ENCODE results near the gene DCP1A. TPM values are rescaled to one million over a fixed set of nuclear protein-coding genes. Genes with fewer than 3 reads are reported as not detected.

Gene DCP1A
- total and polyA plus RNA-seq, 2 of the 13 experiments (the other 11 are each of a cell fraction or from before 2014, with no cell fraction given), result 14.2 to 41.2 TPM

- ChIA-PET CTCF (ENCODE audit: low intra/inter-chr PET ratio, low total read pairs) (no interaction called here), POLR2A (interaction anchor here (1.1 to 1.3 kb wide), 2 partner anchors 14 to 109 kb away, joined by 4 read pairs; partner anchors contain the start of gene DCP1A)
- H3K36me3 ChIP-seq (replicated peaks in 1 of 2; ENCODE audit: control insufficient read depth in 1 of 2, insufficient read depth in 2 of 2, low read length in 2 of 2), result peaks cover 58 to 76% of the 10 kb centered on the region in 2 experiments
- H3K9ac ChIP-seq (ENCODE audit: insufficient read depth, low read depth, low read length), result no peak overlapping the region
- no peaks in the 10 kb centered on the region for H3K27me3 ChIP-seq (ENCODE audit: control insufficient read depth in 1 of 2, insufficient read depth in 2 of 2, low read length in 2 of 2)
- H3K4me2 ChIP-seq (ENCODE audit: low read depth, low read length), result peak overlapping the region; percentile 26; the same call in 1 of the 2 replicates
- DNase-seq (ENCODE audit: low spot score), result peak; percentile 80
- no peaks in the 10 kb centered on the region for H3K9me3 ChIP-seq (ENCODE audit: low read length)
- peak overlapping the region; percentile 52 for H3K27ac ChIP-seq (ENCODE audit: extremely low read length, insufficient read depth, low read length)
- in situ Hi-C loops (cut with HindIII; ENCODE audit: extremely low pct_ligation_motif_present, low pct_unique_long_range_greater_than_20kb), result no loop called here
- no peak overlapping the region for H3K4me3 ChIP-seq (replicated peaks in 1 of 3; ENCODE audit: insufficient read depth in 1 of 3, low read depth in 2 of 3, low read length in 3 of 3)
- 100% methylated on average over 3 of the region's 6 CpGs for WGBS (ENCODE audit: low lambda C conversion rate)
- intact Hi-C loops (cut with micrococcal nuclease; ENCODE audit: unreplicated experiment), result no loop called here
- H2AFZ ChIP-seq (ENCODE audit: low read length), result no peak overlapping the region
- BruUV-seq (replicated peaks), result no TSS peak
- H3K4me1 ChIP-seq (ENCODE audit: insufficient read depth, low read length), result peaks cover 44% of the 10 kb centered on the region
- peaks cover 21% of the 10 kb centered on the region for H3K79me2 ChIP-seq (ENCODE audit: insufficient read depth, low read length)
- peaks cover 14% of the 10 kb centered on the region; the same call in 1 of the 2 replicates for H4K20me1 ChIP-seq (ENCODE audit: insufficient read depth, low read length)
- ATAC-seq, result peak; percentile 43
- FAIRE-seq, result no peak
- TF ChIP-seq ZNF775 (CRISPR knock-in tag; IDR thresholded peaks at IDR 0.05; ENCODE audit: borderline replicate concordance) (no peak), POLR2G (IDR thresholded peaks at IDR 0.05; ENCODE audit: low read depth, low read length) (peak; percentile 46; the same call in 1 of the 2 replicates), EP300 (IDR thresholded peaks at IDR 0.05; ENCODE audit: low read depth in 2 of 2, low read length in 2 of 2) (peak in 1 of 2 experiments; percentile 6; a peak in 1 of 4 replicates), EP300 (CRISPR knock-in tag; IDR thresholded peaks at IDR 0.05; ENCODE audit: borderline replicate concordance) (no peak), ZNF431 (CRISPR knock-in tag; IDR thresholded peaks at IDR 0.05; ENCODE audit: borderline replicate concordance, low read depth) (no peak), PCBP1 (IDR thresholded peaks at IDR 0.05; ENCODE audit: borderline replicate concordance, low read depth, low read length) (no peak), FOSL2 (CRISPR knock-in tag; IDR thresholded peaks at IDR 0.05) (peak; percentile 75), ONECUT2 (CRISPR knock-in tag; IDR thresholded peaks at IDR 0.05) (no peak), NCOA2 (CRISPR knock-in tag; IDR thresholded peaks at IDR 0.05) (0 out of 2 replicates have a peak, but pooled peaks have one; percentile 35), SPEN (CRISPR knock-in tag; IDR thresholded peaks at IDR 0.05; ENCODE audit: low read depth) (no peak), IKZF4 (CRISPR knock-in tag; IDR thresholded peaks at IDR 0.05; ENCODE audit: borderline replicate concordance, low read depth, not compliant biosample characterization) (no peak), ZNF337 (CRISPR knock-in tag; IDR thresholded peaks at IDR 0.05; ENCODE audit: borderline replicate concordance, low read depth) (no peak), KAT8 (CRISPR knock-in tag; IDR thresholded peaks at IDR 0.05) (peak; percentile 55), ZBTB3 (CRISPR knock-in tag; IDR thresholded peaks at IDR 0.05; ENCODE audit: borderline replicate concordance, low read depth) (no peak), MEIS2 (CRISPR knock-in tag; IDR thresholded peaks at IDR 0.05) (no peak), SOX13 (IDR thresholded peaks at IDR 0.05) (no peak), SOX13 (CRISPR knock-in tag; conservative IDR thresholded peaks at IDR 0.05 in 1 of 2, IDR thresholded peaks at IDR 0.05 in 1 of 2) (peak in 1 of 2 experiments; percentile 43; a peak in 1 of 4 replicates), HHEX (CRISPR knock-in tag; IDR thresholded peaks at IDR 0.05) (no peak), ZNF883 (CRISPR knock-in tag; IDR thresholded peaks at IDR 0.05; ENCODE audit: not compliant biosample characterization) (no peak), BRF2 (CRISPR knock-in tag; IDR thresholded peaks at IDR 0.05) (no peak), MXD4 (CRISPR knock-in tag; IDR thresholded peaks at IDR 0.05) (no peak)
Measured at GRCh38 chr3:53238051-53238850, 109.1 kb downstream of the DCP1A start.
